HepG2 (cell line): ENCODE data around the gene TEDC1. TPM values are rescaled to one million over a fixed set of nuclear protein-coding genes. Genes with fewer than 3 reads are reported as not detected.

Experiments used
- AFF4 ChIP-seq: sonication (generic); formaldehyde crosslinking; IDR thresholded peaks from 2 replicates; pipeline ENCODE4 v1.4.0; 2020; ENCODE audit warnings: missing genetic modification reagents
- AHR ChIP-seq: IDR thresholded peaks from 2 replicates; pipeline ENCODE4 v1.6.1; 2018; ENCODE audit warnings: missing genetic modification reagents, missing compliant biosample characterization
- ARNTL ChIP-seq: sonication (generic); formaldehyde crosslinking; IDR thresholded peaks from 2 replicates; pipeline ENCODE4 v1.4.0; 2020; ENCODE audit warnings: mild to moderate bottlenecking, missing genetic modification reagents
- CREM ChIP-seq, 2 experiments: sonication (generic) in 1 of 2; formaldehyde crosslinking in 1 of 2; IDR thresholded peaks; 2 replicates each; pipeline versions ENCODE4 v1.4.0 to v1.6.1; 2016 to 2020; ENCODE audit warnings: antibody characterized with exemption in 1 of 2, mild to moderate bottlenecking in 1 of 2, missing genetic modification reagents in 1 of 2
- FOXC1 ChIP-seq: sonication (generic); formaldehyde crosslinking; IDR thresholded peaks from 2 replicates; pipeline ENCODE4 v1.8.0; 2022; ENCODE audit warnings: mild to moderate bottlenecking, missing genetic modification reagents, borderline replicate concordance
- HMGXB3 ChIP-seq: sonication (generic); formaldehyde crosslinking; IDR thresholded peaks from 2 replicates; pipeline ENCODE4 v1.4.0; 2020; ENCODE audit warnings: missing genetic modification reagents, borderline replicate concordance
- XRCC5 ChIP-seq: fragments of 200-400 bp; formaldehyde crosslinking; optimal IDR thresholded peaks from 2 replicates; pipeline ENCODE3; 2017; ENCODE audit warnings: mild to moderate bottlenecking, low read length
- ZFX ChIP-seq: sonication (generic); formaldehyde crosslinking; IDR thresholded peaks from 2 replicates; pipeline ENCODE4 v1.4.0; 2020; ENCODE audit warnings: mild to moderate bottlenecking, low read depth, missing genetic modification reagents, moderate library complexity
- ZNF180 ChIP-seq: sonication (generic); formaldehyde crosslinking; IDR thresholded peaks from 2 replicates; pipeline ENCODE4 v1.4.0; 2020; ENCODE audit warnings: low read depth, missing genetic modification reagents, borderline replicate concordance
- ZNF251 ChIP-seq: sonication (generic); formaldehyde crosslinking; IDR thresholded peaks from 2 replicates; pipeline ENCODE4 v1.9.0; 2021; ENCODE audit warnings: mild to moderate bottlenecking, missing genetic modification reagents
- ZNF383 ChIP-seq: sonication (generic); formaldehyde crosslinking; IDR thresholded peaks from 2 replicates; pipeline ENCODE4 v1.4.0; 2020; ENCODE audit warnings: missing genetic modification reagents, mild to moderate bottlenecking, borderline replicate concordance
- ZNF724P ChIP-seq: sonication (generic); formaldehyde crosslinking; IDR thresholded peaks from 2 replicates; pipeline ENCODE4 v1.8.0; 2022; ENCODE audit warnings: missing genetic modification reagents, borderline replicate concordance
- ZNF878 ChIP-seq: sonication (generic); formaldehyde crosslinking; IDR thresholded peaks from 2 replicates; pipeline ENCODE4 v1.8.1; 2023; ENCODE audit warnings: mild to moderate bottlenecking, missing genetic modification reagents, moderate library complexity
- ZSCAN12 ChIP-seq: sonication (generic); formaldehyde crosslinking; IDR thresholded peaks from 2 replicates; pipeline ENCODE4 v1.9.0; 2021; ENCODE audit warnings: mild to moderate bottlenecking, missing genetic modification reagents
- ZXDC ChIP-seq: sonication (generic); formaldehyde crosslinking; IDR thresholded peaks from 2 replicates; pipeline ENCODE4 v1.5.0; 2020; ENCODE audit warnings: mild to moderate bottlenecking, missing genetic modification reagents
- polyA plus RNA-seq, 8 experiments: library from polyadenylated mRNA; depleted of rRNA in 3 of 8; stranded (reverse) in 7 of 8; unstranded in 1 of 8; fragments of >200 nt; fragmentation: Illumina TruSeq in 4 of 8; extraction: Trizol in 4 of 8; gene quantifications; 2 replicates each; pipeline versions ENCODE4 v1.2.1 to v1.2.3, GENCODE V29; 2011 to 2016; ENCODE audit warnings: low read depth in 4 of 8, missing spikeins in 1 of 8, mixed read lengths in 1 of 8; ENCODE audit not compliant: insufficient read depth in 1 of 8
- total RNA-seq, 5 experiments: library from RNA; depleted of rRNA; stranded (reverse); fragments of >200 nt; fragmentation: Illumina TruSeq; extraction: Trizol; gene quantifications; 2 replicates each; pipeline ENCODE4 v1.2.3, GENCODE V29; 2016; ENCODE audit warnings: low read depth in 1 of 5
- TF ChIP-seq, protein P1 (sequence below): IDR thresholded peaks from 2 replicates; pipeline ENCODE4 v1.6.1; 2018; ENCODE audit warnings: missing genetic modification reagents

The TEDC1 gene
- total and polyA plus RNA-seq, 2 of the 13 experiments (the other 11 are each of a cell fraction or from before 2014, with no cell fraction given), result 5.7 to 27.4 TPM

GRCh38 chr14:105489542-105490266 is 1.3 kb upstream of the TEDC1 start (continued):
- TF ChIP-seq AFF4 (CRISPR knock-in tag), result 0 out of 2 replicates have a peak, but pooled peaks have one; percentile 40
- TF ChIP-seq ZNF180 (CRISPR knock-in tag), result no peak
- peak; percentile 70; the same call in 1 of the 2 replicates for TF ChIP-seq ZNF724P
- no peak for TF ChIP-seq FOXC1 (CRISPR knock-in tag)
- TF ChIP-seq ZSCAN12 (CRISPR knock-in tag), result no peak
- 0 out of 2 replicates have a peak, but pooled peaks have one; percentile 30 for TF ChIP-seq AHR (CRISPR knock-in tag)
- TF ChIP-seq ZNF383 (CRISPR knock-in tag), result no peak
- TF ChIP-seq HMGXB3 (CRISPR knock-in tag), result no peak
- TF ChIP-seq, protein P1, sequence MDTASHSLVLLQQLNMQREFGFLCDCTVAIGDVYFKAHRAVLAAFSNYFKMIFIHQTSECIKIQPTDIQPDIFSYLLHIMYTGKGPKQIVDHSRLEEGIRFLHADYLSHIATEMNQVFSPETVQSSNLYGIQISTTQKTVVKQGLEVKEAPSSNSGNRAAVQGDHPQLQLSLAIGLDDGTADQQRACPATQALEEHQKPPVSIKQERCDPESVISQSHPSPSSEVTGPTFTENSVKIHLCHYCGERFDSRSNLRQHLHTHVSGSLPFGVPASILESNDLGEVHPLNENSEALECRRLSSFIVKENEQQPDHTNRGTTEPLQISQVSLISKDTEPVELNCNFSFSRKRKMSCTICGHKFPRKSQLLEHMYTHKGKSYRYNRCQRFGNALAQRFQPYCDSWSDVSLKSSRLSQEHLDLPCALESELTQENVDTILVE (CRISPR knock-in tag), result no peak
- no peak for TF ChIP-seq ZXDC (CRISPR knock-in tag)
- no peak for TF ChIP-seq ZNF251 (CRISPR knock-in tag)
- TF ChIP-seq ZNF878 (CRISPR knock-in tag), result no peak
- TF ChIP-seq XRCC5, result peak; percentile 24
- TF ChIP-seq ARNTL (CRISPR knock-in tag), result no peak
- TF ChIP-seq ZFX, result peak; percentile 85
- no peak for TF ChIP-seq CREM (IDR thresholded peaks at IDR 0.05)
- no peak for TF ChIP-seq CREM (CRISPR knock-in tag; IDR thresholded peaks at IDR 0.05)
